ENCODE data around the gene NLGN1. TPM values are rescaled to one million over a fixed set of nuclear protein-coding genes. Genes with fewer than 3 reads are reported as not detected.

The NLGN1 gene
- total and polyA plus RNA-seq, 11 donors = 1.8 to 27.6 (median 15.5) TPM

- H3K27ac ChIP-seq = no peak overlapping the region
- ATAC-seq (no peak), DNase-seq (no peak)
- TF ChIP-seq CTCF (IDR thresholded peaks at IDR 0.05) (no peak), POLR2A (IDR thresholded peaks at IDR 0.05) (no peak)
- 74 to 85% (median 80%) methylated on average over 1 of the region's 1 CpG for WGBS, 4 donors
- H3K4me3 ChIP-seq = no peak overlapping the region
- H3K36me3 ChIP-seq = no peaks in the 10 kb centered on the region
- no peaks in the 10 kb centered on the region for H3K27me3 ChIP-seq
- no peaks in the 10 kb centered on the region for H3K9me3 ChIP-seq
- intact Hi-C loops (cut with DNase I) = no loop called here
- H3K4me1 ChIP-seq = no peaks in the 10 kb centered on the region
These were observed 911.2 kb downstream of the NLGN1 start for GRCh38 chr3:174308736-174309135.

GRCh38 chr3:174310475-174310983, 913.0 kb downstream of the NLGN1 start:
- ATAC-seq (no peak), DNase-seq (no peak)
- no peaks in the 10 kb centered on the region for H3K36me3 ChIP-seq
- no peaks in the 10 kb centered on the region for H3K27me3 ChIP-seq
- H3K4me1 ChIP-seq = no peaks in the 10 kb centered on the region
- H3K4me3 ChIP-seq = no peak overlapping the region
- no peak overlapping the region for H3K27ac ChIP-seq
- 67 to 77% (median 73%) methylated on average over 7 of the region's 7 CpGs for WGBS, 4 donors
- no peak for TF ChIP-seq CTCF (IDR thresholded peaks at IDR 0.05)
- TF ChIP-seq POLR2A (IDR thresholded peaks at IDR 0.05) = no peak
- intact Hi-C loops (cut with DNase I) = no loop called here
- no peaks in the 10 kb centered on the region for H3K9me3 ChIP-seq

GRCh38 chr3:174315225-174315624, 917.7 kb downstream of the NLGN1 start:
- intact Hi-C loops (cut with DNase I) = no loop called here
- peaks cover 0 to 12% (median 0%) of the 10 kb centered on the region in 12 donors for H3K9me3 ChIP-seq
- H3K4me1 ChIP-seq = no peaks in the 10 kb centered on the region
- no peak overlapping the region for H3K4me3 ChIP-seq
- H3K36me3 ChIP-seq = no peaks in the 10 kb centered on the region
- H3K27me3 ChIP-seq = no peaks in the 10 kb centered on the region
- no peak overlapping the region for H3K27ac ChIP-seq
- DNase-seq = no peak
- no peak for ATAC-seq
- WGBS, 4 donors = 67 to 95% (median 93%) methylated on average over 2 of the region's 2 CpGs
- TF ChIP-seq POLR2A (IDR thresholded peaks at IDR 0.05) = no peak
- TF ChIP-seq CTCF (IDR thresholded peaks at IDR 0.05) = no peak

- TF ChIP-seq CTCF (IDR thresholded peaks at IDR 0.05) = no peak
- TF ChIP-seq POLR2A (IDR thresholded peaks at IDR 0.05) = no peak
- Histone ChIP-seq H3K4me1 (no peaks in the 10 kb centered on the region), H3K9me3 (peaks cover 0 to 25% (median 3%) of the 10 kb centered on the region in 12 donors), H3K4me3 (no peak overlapping the region), H3K36me3 (no peaks in the 10 kb centered on the region), H3K27me3 (no peaks in the 10 kb centered on the region), H3K27ac (no peak overlapping the region)
- WGBS, 4 donors = 93 to 100% (median 96%) methylated on average over 1 of the region's 1 CpG
- intact Hi-C loops (cut with DNase I) = no loop called here
- DNase-seq (no peak), ATAC-seq (no peak)
These were observed 919.5 kb downstream of the NLGN1 start for GRCh38 chr3:174317005-174317404.

Measured in heart left ventricle (tissue), 16 donors.